Subcutaneous abdominal adipose tissue (tissue), 5 donors: ENCODE data around the gene SLC35A5.

ENCODE experiments used
- H3K27ac ChIP-seq: one replicate; pipeline ENCODE4 v1.7.0; 2013; ENCODE audit warnings: low read depth, mild to moderate bottlenecking, inconsistent platforms, low read length, moderate library complexity
- H3K27me3 ChIP-seq, 5 donors: one replicate each; pipeline ENCODE4 v1.7.0; 2013; ENCODE audit warnings: low read length in 5 of 5, inconsistent platforms in 1 of 5; ENCODE audit not compliant: control insufficient read depth in 5 of 5, insufficient read depth in 4 of 5
- H3K36me3 ChIP-seq, 5 donors: one replicate each; pipeline ENCODE4 v1.7.0; 2013; ENCODE audit warnings: low read length in 5 of 5; ENCODE audit not compliant: control insufficient read depth in 5 of 5, insufficient read depth in 5 of 5
- H3K4me1 ChIP-seq, 5 donors: one replicate each; pipeline ENCODE4 v1.7.0; 2013; ENCODE audit warnings: low read length in 5 of 5, mild to moderate bottlenecking in 3 of 5, moderate library complexity in 1 of 5; ENCODE audit not compliant: control insufficient read depth in 5 of 5, insufficient read depth in 5 of 5
- H3K4me3 ChIP-seq, 5 donors: one replicate each; pipeline ENCODE4 v1.7.0; 2013; ENCODE audit warnings: low read length in 5 of 5, low read depth in 1 of 5
- H3K9ac ChIP-seq, 5 donors: one replicate each; pipeline ENCODE4 v1.7.0; 2013; ENCODE audit warnings: low read length in 5 of 5, mild to moderate bottlenecking in 4 of 5, moderate library complexity in 3 of 5
- H3K9me3 ChIP-seq, 5 donors: one replicate each; pipeline ENCODE4 v1.7.0; 2013; ENCODE audit warnings: low read length in 5 of 5; ENCODE audit not compliant: control insufficient read depth in 5 of 5
- donor health status: healthy.
- donor health status: healthy.
- donor health status: healthy.
- donor health status: healthy.
- donor health status: healthy.

The SLC35A5 gene

GRCh38 chr3:112633191-112633590 is 71.3 kb downstream of the SLC35A5 start:
- no peaks in the 10 kb centered on the region for H3K27me3 ChIP-seq
- no peaks in the 10 kb centered on the region for H3K9me3 ChIP-seq
- peaks cover 0 to 4% (median 2%) of the 10 kb centered on the region in 5 donors for H3K36me3 ChIP-seq
- H3K4me3 ChIP-seq = peak overlapping the region in 4 of 5 donors; percentile 8 to 92 (median 44)
- H3K4me1 ChIP-seq = peaks cover 10 to 92% (median 75%) of the 10 kb centered on the region in 5 donors
- H3K27ac ChIP-seq = peak overlapping the region; percentile 97
- peak overlapping the region in 2 of 5 donors; percentile 3 to 23 for H3K9ac ChIP-seq

GRCh38 chr3:112633757-112634156 is 71.9 kb downstream of the SLC35A5 start:
- Histone ChIP-seq H3K9me3 (no peaks in the 10 kb centered on the region), H3K4me1 (peaks cover 9 to 92% (median 74%) of the 10 kb centered on the region in 5 donors), H3K4me3 (peak overlapping the region; percentile 8 to 92 (median 58)), H3K9ac (peak overlapping the region in 4 of 5 donors; percentile 4 to 28 (median 14)), H3K36me3 (peaks cover 0 to 4% (median 0%) of the 10 kb centered on the region in 5 donors), H3K27me3 (no peaks in the 10 kb centered on the region), H3K27ac (peak overlapping the region; percentile 97)

- Histone ChIP-seq H3K27ac (peak overlapping the region; percentile 97), H3K4me3 (peak overlapping the region; percentile 58 to 92 (median 68)), H3K9ac (peak overlapping the region in 3 of 5 donors; percentile 57 to 77 (median 63)), H3K9me3 (no peaks in the 10 kb centered on the region), H3K27me3 (no peaks in the 10 kb centered on the region), H3K36me3 (peaks cover 0 to 3% (median 0%) of the 10 kb centered on the region in 5 donors), H3K4me1 (peaks cover 8 to 92% (median 77%) of the 10 kb centered on the region in 5 donors)
Measured at GRCh38 chr3:112634786-112635541, 73.1 kb downstream of the SLC35A5 start.
